ENCODE data around the gene STAB2.

STAB2 gene

DNA sequence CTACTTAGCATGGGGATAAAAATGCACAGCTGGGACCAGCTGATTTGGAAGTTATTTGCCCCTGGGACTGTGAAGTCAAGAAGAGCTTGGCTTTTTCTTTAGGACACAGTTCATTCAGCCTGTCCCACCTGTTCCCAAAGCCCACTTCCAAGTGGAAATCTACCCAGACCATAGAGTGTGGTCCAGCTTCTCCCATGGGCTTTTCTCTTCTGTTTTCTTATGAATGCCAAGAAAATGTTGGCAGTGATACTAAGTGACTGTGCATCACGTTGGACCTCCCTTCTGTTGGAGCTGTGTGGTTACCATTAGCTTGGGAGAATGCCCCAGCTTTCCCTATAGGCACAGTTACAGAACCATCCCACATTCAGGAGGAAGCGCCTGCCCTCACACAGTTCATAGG lies 164.5 kb downstream of the STAB2 start:
- FAIRE-seq, result no peak

GRCh38 chr12:103755425-103755824 lies 168.4 kb downstream of the STAB2 start:
- FAIRE-seq, result no peak

DNA sequence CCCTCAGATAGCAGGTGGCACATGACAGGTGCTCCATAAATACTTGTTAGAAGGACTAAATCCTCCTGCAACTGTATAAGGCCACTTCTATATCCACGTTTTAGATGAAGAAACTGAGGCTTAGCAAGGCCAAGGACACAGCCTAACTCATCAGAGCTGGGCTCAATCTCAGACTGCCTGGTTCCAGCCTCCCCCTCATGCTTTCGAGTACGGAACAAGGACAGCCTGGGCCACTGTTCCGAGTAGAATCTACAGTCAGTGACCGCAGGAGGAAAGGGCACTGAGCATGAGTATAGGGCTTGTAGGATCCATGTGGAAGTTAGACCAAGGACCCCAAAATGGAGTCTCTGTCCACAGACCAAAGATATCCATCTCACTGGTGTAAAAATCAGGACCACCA lies 169.4 kb downstream of the STAB2 start:
- no peak for FAIRE-seq

DNA sequence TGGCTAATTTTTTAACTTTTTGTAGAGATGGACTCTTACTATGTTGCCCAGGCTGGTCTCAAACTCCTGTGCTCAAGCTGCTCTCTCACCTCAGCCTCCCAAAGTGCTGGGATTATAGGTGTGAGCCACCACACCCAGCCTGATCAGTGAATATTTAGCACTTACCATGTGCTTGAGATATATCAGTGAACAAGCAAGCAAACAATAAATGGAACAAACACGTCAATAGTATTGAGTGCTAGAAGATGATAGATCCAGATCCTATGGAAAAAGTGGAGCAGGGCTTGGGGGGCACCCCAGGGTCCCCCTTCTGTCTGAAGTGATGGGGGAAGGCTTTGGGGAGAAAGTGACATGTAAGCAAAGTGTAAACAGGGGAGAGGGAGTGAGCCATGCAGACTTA lies 170.2 kb downstream of the STAB2 start:
- no peak for FAIRE-seq

- FAIRE-seq, result no peak
Measured at GRCh38 chr12:103758310-103759089, 171.4 kb downstream of the STAB2 start.

DNA sequence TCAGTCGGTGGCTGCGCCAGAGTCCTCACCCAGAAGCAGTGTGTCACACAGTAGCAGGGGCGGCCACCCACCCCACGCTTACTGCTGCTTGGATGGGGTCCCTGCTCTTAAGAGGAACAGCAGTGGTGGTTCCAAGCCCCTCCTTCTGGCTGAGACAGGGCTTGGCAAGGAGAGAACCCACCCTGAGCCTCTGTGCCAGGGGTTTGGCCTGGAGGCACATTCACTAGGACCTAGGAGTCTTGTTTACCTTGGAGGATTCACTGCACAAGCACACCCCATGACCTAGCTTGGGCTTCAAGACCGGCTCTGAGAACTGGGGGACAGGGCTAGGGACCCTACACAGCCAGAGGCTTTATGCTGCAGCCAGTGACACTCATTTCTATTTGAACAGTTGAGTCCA lies 175.4 kb downstream of the STAB2 start:
- no peak for FAIRE-seq

- no peak for FAIRE-seq
Measured at GRCh38 chr12:103765322-103765721, 178.2 kb downstream of the STAB2 start.

DNA sequence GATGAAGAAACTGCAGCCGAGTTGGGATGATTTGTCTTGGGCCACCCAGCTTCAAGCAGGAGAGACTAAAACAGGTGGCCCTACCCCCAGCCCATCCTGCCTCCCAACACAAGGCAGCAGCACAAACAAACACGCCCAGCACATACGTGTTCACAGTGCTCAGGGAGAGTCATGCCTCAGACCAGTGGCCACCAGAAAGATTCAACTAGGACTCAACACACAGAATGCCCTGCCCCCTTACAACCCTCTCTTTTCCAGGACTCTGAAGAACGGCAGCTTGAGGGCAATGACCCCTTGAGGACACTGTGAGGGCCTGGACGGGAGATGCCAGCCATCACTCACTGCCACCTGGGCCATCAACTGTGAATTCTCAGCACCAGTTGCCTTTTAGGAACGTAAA lies 179.0 kb downstream of the STAB2 start:
- no peak for FAIRE-seq

GRCh38 chr12:103768467-103769123 lies 181.5 kb downstream of the STAB2 start:
- FAIRE-seq, result no peak

DNA sequence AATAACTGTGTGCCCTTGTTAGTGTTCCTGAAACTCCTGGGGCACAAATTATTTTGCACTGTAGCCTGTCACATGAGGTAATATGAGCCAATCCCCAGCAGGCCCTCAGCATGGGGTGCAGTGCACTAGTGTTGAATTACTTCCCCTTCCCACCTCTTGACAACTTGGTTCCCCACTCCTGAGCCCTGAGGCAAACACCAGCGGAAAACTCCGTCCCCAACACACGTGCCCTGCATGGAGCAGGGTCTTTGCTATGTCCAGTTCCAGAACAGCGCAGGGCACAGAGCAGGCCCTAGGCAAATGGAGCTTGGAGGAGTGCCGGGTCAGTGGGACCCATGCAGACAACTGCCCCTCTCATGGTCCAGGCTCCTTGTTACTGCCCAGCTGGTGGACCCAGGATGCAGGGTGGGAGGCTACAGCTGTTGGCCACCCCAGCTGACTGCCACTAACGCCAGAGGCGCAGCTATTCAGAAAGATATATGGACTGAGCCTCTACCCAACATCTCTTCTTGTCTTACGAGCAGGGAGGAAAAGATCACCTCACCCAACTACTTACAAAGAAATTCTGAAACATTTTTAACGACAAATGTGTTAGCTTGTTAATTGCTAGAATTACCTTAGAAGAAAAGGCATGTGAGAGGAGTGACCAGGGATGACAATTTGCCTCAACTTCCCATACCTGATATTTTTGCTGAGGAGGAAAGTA lies 182.3 kb downstream of the STAB2 start:
- FAIRE-seq, result no peak

DNA sequence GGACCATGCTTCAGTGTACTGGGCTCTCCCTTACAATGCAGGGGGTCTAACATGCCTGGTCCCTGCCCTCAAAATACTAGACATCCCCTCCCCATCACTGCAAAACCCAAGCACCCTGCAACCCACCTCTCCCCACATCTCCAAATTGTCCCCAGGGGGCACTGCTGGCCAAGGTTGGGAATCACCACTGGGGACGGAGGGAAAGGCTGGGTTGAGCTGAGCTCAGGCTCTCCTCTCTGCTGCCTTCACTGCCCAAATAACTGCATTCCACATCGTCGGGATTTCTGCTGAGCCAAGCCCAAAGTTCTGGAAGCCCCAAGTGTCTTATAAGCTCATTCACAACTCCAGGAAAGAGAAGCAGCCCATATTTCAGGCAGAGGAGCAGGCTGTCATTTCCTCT lies 184.4 kb downstream of the STAB2 start:
- FAIRE-seq, result no peak

- FAIRE-seq, result no peak
Measured at GRCh38 chr12:103772367-103773108, 185.5 kb downstream of the STAB2 start.

GRCh38 chr12:103773109-103773910 lies 186.2 kb downstream of the STAB2 start:
- FAIRE-seq, result no peak

DNA sequence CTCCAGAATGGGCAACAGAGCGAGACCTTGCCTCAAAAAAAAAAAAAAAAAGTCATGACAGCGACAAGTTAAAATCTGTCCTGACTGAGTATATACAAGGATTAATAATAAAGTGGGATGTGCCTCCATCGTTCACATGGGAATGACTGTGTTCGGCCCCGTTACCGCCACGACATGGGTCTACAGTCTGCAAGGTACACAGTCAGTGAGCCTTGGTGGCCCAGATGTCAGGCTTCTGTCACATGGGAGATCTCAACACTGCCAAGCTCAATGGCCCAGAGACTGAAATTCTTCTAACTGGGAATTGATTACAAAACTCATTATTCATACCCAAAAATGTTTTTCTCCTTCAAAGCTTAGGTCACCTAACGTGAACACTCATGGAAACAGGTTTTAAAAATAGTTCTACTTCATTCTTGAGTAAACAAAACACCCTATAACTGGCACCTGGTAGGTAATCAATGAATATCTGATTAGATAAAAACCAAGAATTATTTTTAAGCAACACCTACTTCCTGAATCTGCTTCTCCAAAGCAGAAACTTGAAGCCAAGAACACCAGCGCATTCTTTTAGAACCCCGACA lies 188.0 kb downstream of the STAB2 start:
- FAIRE-seq, result no peak

DNA sequence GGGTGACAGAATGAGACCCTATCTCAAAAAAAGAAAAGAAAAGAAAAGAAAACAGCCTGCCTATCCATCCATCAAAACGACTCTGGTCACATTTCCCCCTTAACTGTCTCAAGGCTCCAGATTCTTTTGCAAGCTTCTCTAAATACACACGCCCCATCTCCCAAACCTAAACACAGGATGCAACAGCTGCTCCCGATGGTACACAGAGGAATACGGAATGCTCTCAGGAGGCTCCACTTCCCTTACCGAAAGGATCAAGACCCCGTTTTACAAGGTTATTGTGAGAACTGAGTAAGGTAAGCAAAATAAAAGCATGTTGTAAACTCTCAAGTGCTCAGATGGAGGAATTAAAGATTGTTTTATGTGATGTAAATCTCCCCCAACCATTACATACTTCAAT lies 191.7 kb downstream of the STAB2 start:
- no peak for FAIRE-seq

DNA sequence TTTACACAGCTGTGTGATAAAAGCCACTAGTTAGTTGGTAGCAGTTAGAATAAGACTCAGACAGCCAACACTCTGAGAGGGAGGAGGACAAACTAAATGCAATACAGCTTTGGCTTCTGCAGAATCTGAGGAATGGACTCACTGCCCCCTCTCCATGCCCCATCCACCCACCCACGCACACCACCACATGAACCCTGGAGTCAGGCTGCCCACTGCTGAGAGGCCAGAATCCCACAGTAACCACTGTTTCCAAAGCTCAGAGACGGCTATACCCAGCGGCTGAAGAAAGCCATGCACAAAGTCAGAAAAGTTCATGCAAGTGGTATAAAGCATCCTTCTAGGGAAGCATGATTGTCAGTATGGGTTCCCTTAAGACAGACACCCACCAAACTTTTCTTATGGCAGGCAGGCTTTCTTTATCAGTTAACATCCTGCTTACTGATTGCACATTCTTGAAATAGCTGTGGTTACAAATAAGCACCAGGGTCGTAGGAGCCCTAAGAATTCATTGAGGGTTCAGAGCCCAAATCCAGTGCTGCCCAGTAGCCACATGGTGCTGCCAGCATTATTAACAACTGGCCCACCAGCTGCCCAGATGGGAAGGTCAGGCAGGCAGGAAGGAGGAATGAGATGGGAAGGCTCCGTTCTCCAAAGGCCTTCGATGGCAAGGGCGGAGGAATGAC lies 192.5 kb downstream of the STAB2 start:
- FAIRE-seq, result no peak

DNA sequence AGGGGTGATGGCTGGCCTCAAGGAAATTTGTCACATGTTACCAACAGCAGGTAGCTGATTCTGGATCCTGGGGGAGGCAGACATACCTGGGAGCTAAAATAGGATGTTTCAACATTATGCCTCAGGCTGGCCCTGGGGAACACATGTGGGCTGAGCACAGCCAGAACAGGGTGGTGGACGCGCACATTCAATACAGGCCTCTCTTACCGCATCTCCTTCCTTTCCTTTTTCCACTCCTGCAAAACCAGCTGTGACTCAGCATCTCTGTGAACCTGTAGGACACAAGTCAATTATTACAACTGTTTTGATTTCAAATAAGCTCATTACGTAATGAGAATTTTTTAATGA lies 193.0 kb downstream of the STAB2 start:
- FAIRE-seq, result no peak

- no peak for FAIRE-seq
Measured at GRCh38 chr12:103780992-103781391, 193.9 kb downstream of the STAB2 start.

DNA sequence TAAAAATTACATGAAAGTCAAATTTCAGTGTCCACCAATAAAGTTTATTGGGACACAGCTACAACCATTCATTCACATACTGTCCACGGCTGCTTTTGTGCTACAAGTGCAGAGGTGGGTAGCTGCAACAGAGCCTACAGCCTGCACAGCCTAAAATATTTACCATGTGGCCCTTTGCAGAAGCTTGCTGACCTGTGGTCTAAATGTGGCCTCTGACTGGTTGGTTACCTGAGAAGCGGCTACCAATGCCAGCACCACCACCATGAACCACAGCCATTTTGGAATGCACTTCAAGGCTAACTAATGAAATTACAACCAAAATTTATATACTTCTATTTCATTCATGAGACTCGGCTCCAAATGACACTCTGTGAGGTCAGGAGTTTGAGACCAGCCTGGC lies 195.3 kb downstream of the STAB2 start:
- FAIRE-seq, result no peak

- no peak for FAIRE-seq
Measured at GRCh38 chr12:103783744-103784664, 196.9 kb downstream of the STAB2 start.
